WTC11 (cell line): ENCODE results near the gene UBE2M. TPM values are rescaled to one million over a fixed set of nuclear protein-coding genes. Genes with fewer than 3 reads are reported as not detected.

Source experiments
- ATAC-seq: fragments of 200-7000 bp; cut with Tn5 transposase; 2 replicates; pipeline ENCODE4 v1.10.0; 2021; ENCODE audit warnings: mild to moderate bottlenecking, moderate library complexity
- CTCF ChIA-PET: fragments of 300-600 bp; sonication (Branson Sonifier 250); formaldehyde crosslinking; loops from one replicate; lab custom pipeline; 2021; ENCODE audit warnings: antibody characterized with exemption; lab: Charles Lee
- POLR2A ChIA-PET: fragments of 350-600 bp; sonication (Branson Sonifier 250); formaldehyde crosslinking; loops from one replicate; lab custom pipeline; 2021; ENCODE audit warnings: antibody characterized with exemption; lab: Charles Lee
- DNase-seq: peaks from one replicate; pipeline ENCODE4 v3.0.0; 2021; ENCODE audit warnings: low spot score
- H3K27ac Mint-ChIP-seq: 2 replicates; pipeline ENCODE4 v1.8.0; 2021; ENCODE audit warnings: mixed read lengths
- H3K27me3 Mint-ChIP-seq: 2 replicates; pipeline ENCODE4 v1.8.0; 2021; ENCODE audit warnings: low read depth, mild to moderate bottlenecking, moderate library complexity, mixed read lengths
- H3K36me3 Mint-ChIP-seq: 2 replicates; pipeline ENCODE4 v1.8.0; 2021; ENCODE audit warnings: mixed read lengths
- H3K4me1 Mint-ChIP-seq: 2 replicates; pipeline ENCODE4 v1.8.0; 2022; ENCODE audit warnings: mixed read lengths
- H3K4me3 Mint-ChIP-seq: 2 replicates; pipeline ENCODE4 v1.8.0; 2021; ENCODE audit warnings: mild to moderate bottlenecking, moderate library complexity, mixed read lengths
- H3K9me3 Mint-ChIP-seq: 2 replicates; pipeline ENCODE4 v1.8.0; 2021; ENCODE audit warnings: mixed read lengths
- ARID4B ChIP-seq: sonication (generic); formaldehyde crosslinking; IDR thresholded peaks from 2 replicates; pipeline ENCODE4 v1.8.0; 2023; ENCODE audit warnings: missing genetic modification reagents, mild to moderate bottlenecking, borderline replicate concordance
- ATF6 ChIP-seq: sonication (generic); formaldehyde crosslinking; IDR thresholded peaks from 2 replicates; pipeline ENCODE4 v1.8.1; 2023; ENCODE audit warnings: mild to moderate bottlenecking, missing genetic modification reagents
- E2F5 ChIP-seq: sonication (generic); formaldehyde crosslinking; IDR thresholded peaks from 2 replicates; pipeline ENCODE4 v1.8.1; 2022; ENCODE audit warnings: mild to moderate bottlenecking, moderate library complexity, missing genetic modification reagents
- JAZF1 ChIP-seq: fragments of 250-450 bp; sonication (Bioruptor Pico); IDR thresholded peaks from 2 replicates; pipeline ENCODE4 v1.9.0; 2021; ENCODE audit warnings: moderate library complexity, mild to moderate bottlenecking, inconsistent platforms
- MYBL2 ChIP-seq: sonication (generic); formaldehyde crosslinking; IDR thresholded peaks from 2 replicates; pipeline ENCODE4 v1.8.1; 2023; ENCODE audit warnings: mild to moderate bottlenecking, moderate library complexity, missing genetic modification reagents
- PREB ChIP-seq: sonication (generic); formaldehyde crosslinking; IDR thresholded peaks from 2 replicates; pipeline ENCODE4 v1.8.1; 2022; ENCODE audit warnings: mild to moderate bottlenecking, missing genetic modification reagents, moderate library complexity, borderline replicate concordance
- SMAD3 ChIP-seq: sonication (generic); formaldehyde crosslinking; IDR thresholded peaks from 2 replicates; pipeline ENCODE4 v1.8.0; 2022; ENCODE audit warnings: missing genetic modification reagents, mild to moderate bottlenecking, borderline replicate concordance
- SMAD4 ChIP-seq: sonication (generic); formaldehyde crosslinking; IDR thresholded peaks from 2 replicates; pipeline ENCODE4 v1.8.0; 2022; ENCODE audit warnings: mild to moderate bottlenecking, missing genetic modification reagents
- TEAD1 ChIP-seq: sonication (generic); formaldehyde crosslinking; IDR thresholded peaks from 2 replicates; pipeline ENCODE4 v1.8.0; 2022; ENCODE audit warnings: mild to moderate bottlenecking, missing genetic modification reagents
- ZBTB43 ChIP-seq: sonication (generic); formaldehyde crosslinking; IDR thresholded peaks from 2 replicates; pipeline ENCODE4 v1.8.1; 2023; ENCODE audit warnings: mild to moderate bottlenecking, missing genetic modification reagents
- ZMAT4 ChIP-seq: fragments of 250-450 bp; sonication (Bioruptor Pico); IDR thresholded peaks from 2 replicates; pipeline ENCODE4 v1.9.0; 2021; ENCODE audit warnings: mild to moderate bottlenecking
- ZNF423 ChIP-seq: fragments of 250-450 bp; sonication (Bioruptor Pico); IDR thresholded peaks from 2 replicates; pipeline ENCODE4 v2.1.2; 2022; ENCODE audit warnings: mild to moderate bottlenecking, moderate library complexity
- ZSCAN18 ChIP-seq: fragments of 250-450 bp; sonication (Bioruptor Pico); IDR thresholded peaks from 2 replicates; pipeline ENCODE4 v2.1.2; 2022; ENCODE audit warnings: mild to moderate bottlenecking, moderate library complexity
- total RNA-seq: library from RNA; stranded (reverse); gene quantifications from 3 replicates; pipeline ENCODE4 v1.2.3, GENCODE V29; 2021

Gene UBE2M
- total RNA-seq, 1 experiment from 2014 or later: 105 TPM

- TF ChIP-seq ATF6 (CRISPR knock-in tag) (no peak), SMAD3 (CRISPR knock-in tag) (no peak)
- TF ChIP-seq, all 79 proteins: peak for 0
Measured at GRCh38 chr19:58557221-58558065, 968 bp downstream of the UBE2M start (continued).

GRCh38 chr19:58556622-58557220 is 1.7 kb downstream of the UBE2M start:
- H3K27me3 Mint-ChIP-seq: peaks cover 24% of the 10 kb centered on the region
- DNase-seq (no peak), ATAC-seq (no peak)

GRCh38 chr19:58555920-58556621 is 2.3 kb downstream of the UBE2M start:
- H3K4me3 Mint-ChIP-seq: peak overlapping the region; percentile 94
- H3K4me1 Mint-ChIP-seq: peaks cover 35% of the 10 kb centered on the region
- peaks cover 34% of the 10 kb centered on the region for H3K36me3 Mint-ChIP-seq
- ChIA-PET POLR2A (interaction anchor here (0.6 to 3.8 kb wide), 5 partner anchors 12 to 45 kb away, joined by 3 to 34 read pairs (median 7); partner anchors contain the start of genes TRIM28 and ZBTB45), CTCF (interaction anchor here (1.2 to 3.4 kb wide), 3 partner anchors 12 to 42 kb away, joined by 6 to 28 read pairs (median 10); partner anchors contain the start of gene TRIM28)
- no peaks in the 10 kb centered on the region for H3K9me3 Mint-ChIP-seq
- H3K27me3 Mint-ChIP-seq: peaks cover 18% of the 10 kb centered on the region
- no peak for TF ChIP-seq PREB (CRISPR knock-in tag)
- DNase-seq (no peak), ATAC-seq (no peak)
- H3K27ac Mint-ChIP-seq: peak overlapping the region; percentile 89

More at GRCh38 chr19:58556622-58557220, 1.7 kb downstream of the UBE2M start:
- peaks cover 35% of the 10 kb centered on the region for H3K4me1 Mint-ChIP-seq
- H3K36me3 Mint-ChIP-seq: peaks cover 30% of the 10 kb centered on the region
- no peaks in the 10 kb centered on the region for H3K9me3 Mint-ChIP-seq
- TF ChIP-seq ZNF423 (CRISPR knock-in tag) (no peak), ZBTB43 (no peak), ZSCAN18 (CRISPR knock-in tag) (no peak), JAZF1 (CRISPR knock-in tag) (no peak)
- TF ChIP-seq, all 79 proteins: peak for 0
- Mint-ChIP-seq H3K4me3 (peak overlapping the region; percentile 94), H3K27ac (peak overlapping the region; percentile 89)
- POLR2A ChIA-PET: no interaction called here
- CTCF ChIA-PET: interaction anchor here (0.7 kb wide), 1 partner anchor 25 kb away, joined by 3 read pairs; no protein-coding TSS in a partner anchor

GRCh38 chr19:58555369-58555885 is 3.0 kb downstream of the UBE2M start:
- CTCF ChIA-PET: interaction anchor here (1.2 to 3.4 kb wide), 4 partner anchors 12 to 42 kb away, joined by 6 to 38 read pairs (median 19); partner anchors contain the start of genes TRIM28 and ZBTB45
- TF ChIP-seq SMAD4 (CRISPR knock-in tag): no peak
- TF ChIP-seq TEAD1: no peak
- no peak for TF ChIP-seq ZMAT4
- no peak for TF ChIP-seq MYBL2
- TF ChIP-seq E2F5: no peak
- TF ChIP-seq ARID4B (CRISPR knock-in tag): no peak

More at GRCh38 chr19:58555369-58555885, 3.0 kb downstream of the UBE2M start:
- DNase-seq: no peak
- H3K9me3 Mint-ChIP-seq: no peaks in the 10 kb centered on the region
- peak overlapping the region; percentile 91 for H3K4me3 Mint-ChIP-seq
- H3K4me1 Mint-ChIP-seq: peaks cover 35% of the 10 kb centered on the region
- peaks cover 41% of the 10 kb centered on the region for H3K36me3 Mint-ChIP-seq
- ATAC-seq: no peak
- POLR2A ChIA-PET: interaction anchor here (0.6 to 3.8 kb wide), 7 partner anchors 11 to 56 kb away, joined by 3 to 34 read pairs (median 6); partner anchors contain the start of genes TRIM28 and ZBTB45
- peak overlapping the region; percentile 99 for H3K27ac Mint-ChIP-seq
- peaks cover 12% of the 10 kb centered on the region for H3K27me3 Mint-ChIP-seq
